HG03280 (cell line): ENCODE results near the gene G6PD.
"Not testable (repeated sequence)": the region's sequence is repeated elsewhere in the genome, so short reads cannot be mapped to it uniquely, and the experiment has no call there.

ENCODE experiments used
- ATAC-seq: cut with Tn5 transposase; IDR thresholded peaks from one replicate; pipeline ENCODE4 v1.9.1; 2021; ENCODE audit warnings: mild to moderate bottlenecking, moderate library complexity; ENCODE audit not compliant: unreplicated experiment

Gene G6PD

DNA sequence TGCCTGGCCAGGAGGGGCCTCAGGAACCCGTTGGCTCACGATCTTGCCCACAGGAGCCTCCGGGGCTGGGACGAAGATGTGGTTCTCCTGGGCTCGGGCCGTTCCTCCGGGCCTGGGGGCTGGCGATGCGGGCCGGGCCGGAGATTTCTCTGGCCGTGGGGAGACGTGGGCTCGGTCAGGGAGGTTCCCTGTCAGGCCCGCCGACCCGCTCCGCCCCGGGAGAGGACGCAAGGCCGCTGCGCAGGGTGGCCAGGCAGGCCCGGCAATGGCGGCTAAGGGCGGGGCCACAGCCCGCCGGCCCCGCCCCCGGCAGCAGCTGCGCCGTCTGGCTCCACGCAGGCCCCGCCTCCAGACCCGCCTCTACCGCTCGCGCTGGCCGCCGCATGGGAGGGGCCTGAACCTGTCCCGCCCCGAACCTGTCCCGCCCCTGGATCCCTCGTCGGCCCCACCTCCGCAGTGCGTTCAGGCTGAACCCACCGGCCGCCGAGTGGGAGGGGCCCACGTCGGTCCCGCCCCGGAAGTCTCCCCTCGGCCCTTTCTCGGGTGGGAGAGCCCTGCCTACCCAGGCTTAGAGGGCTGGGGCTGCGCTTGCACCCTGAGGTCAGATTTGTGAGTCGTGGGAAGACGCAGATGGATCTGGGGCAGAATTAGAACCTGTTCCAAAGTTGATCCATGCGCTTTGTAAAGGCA lies 30.5 kb downstream of the G6PD start, which contains the start of gene FAM3A:
Gene FAM3A (minus strand): TSS at position 267 of the 690 bp plus-strand sequence. CDS start 460 bp downstream, outside the sequence.
- ATAC-seq = peak; percentile 93

DNA sequence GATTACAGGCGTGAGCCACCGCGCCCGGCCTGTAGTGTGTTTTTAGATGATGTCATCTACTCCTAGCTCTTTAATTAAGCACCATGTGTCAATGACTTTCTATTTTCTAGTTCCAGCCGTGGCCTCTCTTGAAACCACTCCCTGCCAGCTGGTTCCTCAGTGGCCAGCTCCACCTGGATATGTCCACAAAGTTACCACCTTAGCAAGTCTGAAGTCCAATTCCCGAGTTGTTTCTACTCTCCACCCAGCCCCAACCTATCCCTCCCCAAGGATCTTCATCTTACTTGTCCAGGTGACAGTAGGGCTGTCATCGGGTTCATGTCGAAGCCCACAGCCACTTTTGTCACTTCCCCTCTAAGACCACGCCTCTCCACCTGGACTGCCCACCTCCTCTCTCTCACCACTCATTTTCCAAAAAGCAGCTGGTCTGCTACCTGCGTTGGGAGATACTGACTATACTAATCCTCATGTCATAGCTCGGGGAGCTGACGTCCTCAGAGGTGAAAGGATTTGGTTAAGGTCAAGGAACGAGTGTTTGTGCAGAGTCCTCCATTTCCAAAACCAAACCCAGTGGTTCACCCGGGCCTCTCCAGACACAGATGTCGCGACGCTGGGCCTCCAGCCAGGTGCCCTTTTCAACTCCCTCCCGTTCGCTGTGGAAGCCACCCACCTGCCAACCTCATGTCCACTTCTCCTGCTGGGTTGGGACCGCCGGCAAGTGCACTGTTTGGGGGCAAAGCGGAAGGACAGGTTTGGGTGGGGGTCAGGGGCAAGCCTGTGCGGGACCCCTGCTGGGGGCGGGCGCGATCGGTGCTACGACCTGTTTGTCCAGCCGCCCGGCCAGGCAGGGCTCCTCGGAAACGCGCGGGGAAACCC lies 31.3 kb downstream of the G6PD start:
- ATAC-seq = no peak

DNA sequence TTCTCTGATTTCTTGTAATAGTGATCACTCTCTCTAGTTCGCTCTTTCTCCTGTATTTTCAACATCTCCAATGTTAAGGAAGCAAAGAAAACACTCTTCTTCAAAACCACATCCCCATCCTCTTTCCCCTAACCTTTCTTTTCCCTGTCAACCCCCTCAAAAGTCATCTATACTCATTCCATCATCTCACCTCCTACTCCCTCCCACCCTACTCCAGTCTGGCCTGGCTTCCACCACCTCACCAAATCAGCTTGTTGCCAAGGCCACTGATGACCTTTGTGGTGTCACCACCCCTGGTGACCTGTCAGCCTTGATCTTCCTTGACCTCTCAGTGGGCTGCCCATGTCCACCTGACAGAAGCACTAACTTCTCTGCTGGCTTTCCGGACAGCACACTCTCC lies 32.9 kb downstream of the G6PD start:
- ATAC-seq = no peak

DNA sequence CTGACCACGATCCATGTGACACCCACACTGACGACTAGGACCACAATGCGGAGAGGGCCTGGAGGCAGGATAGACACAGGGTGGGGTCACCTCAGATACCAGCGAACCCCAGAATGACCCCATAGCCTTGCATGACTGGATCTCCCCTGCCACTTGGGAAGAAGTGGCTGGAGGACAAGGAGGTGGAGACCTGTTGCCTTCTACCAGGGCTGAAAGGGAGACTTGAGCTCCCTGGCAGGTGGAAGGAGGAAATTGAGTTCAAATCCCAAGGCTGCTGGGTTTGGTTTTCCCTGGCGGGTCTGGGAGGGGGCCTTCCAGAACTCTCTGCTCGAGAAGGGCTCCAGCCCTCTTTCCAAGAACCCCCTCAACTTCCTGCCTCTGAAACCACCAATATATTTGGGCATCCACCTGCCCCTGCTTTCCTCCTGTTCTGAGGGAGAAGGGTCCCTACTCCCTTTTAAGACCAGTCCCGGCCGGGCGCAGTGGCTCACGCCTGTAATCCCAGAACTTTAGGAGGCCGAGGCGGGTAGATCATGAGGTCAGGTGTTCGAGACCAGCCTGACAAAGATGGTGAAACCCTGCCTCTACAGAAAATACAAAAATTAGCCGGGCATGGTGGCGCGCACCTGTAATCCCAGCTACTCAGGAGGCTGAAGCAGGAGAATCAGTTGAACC lies 33.6 kb downstream of the G6PD start:
- no peak for ATAC-seq

DNA sequence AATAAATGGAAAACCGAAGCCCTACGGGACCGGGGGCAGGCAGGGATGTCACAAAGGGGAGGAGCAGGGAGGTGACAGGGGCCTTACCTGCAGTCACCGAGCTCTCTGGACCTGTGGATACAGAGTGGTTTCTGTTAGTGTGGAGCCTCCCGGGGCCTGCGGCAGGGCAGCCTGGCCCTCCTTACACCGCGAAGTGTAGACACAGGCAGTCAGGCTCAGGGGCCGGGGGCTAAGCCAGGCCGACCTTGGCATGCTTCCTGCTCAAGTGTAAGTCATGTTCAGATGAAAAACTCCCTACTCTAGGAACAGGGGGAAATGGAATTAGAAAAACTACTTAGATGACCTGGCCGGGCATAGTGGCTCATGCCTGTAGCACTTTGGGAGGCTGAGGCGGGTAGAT lies 34.9 kb downstream of the G6PD start:
- ATAC-seq = no peak

DNA sequence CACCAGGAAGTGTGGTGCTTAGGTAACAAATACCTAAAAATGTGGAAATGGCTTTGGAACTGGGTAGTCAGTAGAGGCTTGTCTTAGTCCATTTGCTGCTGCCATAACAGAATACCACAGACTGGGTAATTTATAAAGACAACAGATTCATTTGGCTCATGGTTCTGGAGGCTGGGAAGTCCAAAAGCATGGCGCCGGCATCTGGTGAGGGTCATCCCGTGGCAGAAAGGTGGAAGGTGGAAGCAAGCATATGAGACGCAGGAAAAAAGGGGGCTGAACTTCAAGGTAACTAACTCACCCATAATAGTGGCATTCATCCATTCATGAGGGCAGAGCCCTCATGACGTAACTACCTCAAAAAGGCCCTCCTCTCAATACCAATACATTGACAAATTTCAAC lies 37.2 kb downstream of the G6PD start:
- ATAC-seq = no peak

DNA sequence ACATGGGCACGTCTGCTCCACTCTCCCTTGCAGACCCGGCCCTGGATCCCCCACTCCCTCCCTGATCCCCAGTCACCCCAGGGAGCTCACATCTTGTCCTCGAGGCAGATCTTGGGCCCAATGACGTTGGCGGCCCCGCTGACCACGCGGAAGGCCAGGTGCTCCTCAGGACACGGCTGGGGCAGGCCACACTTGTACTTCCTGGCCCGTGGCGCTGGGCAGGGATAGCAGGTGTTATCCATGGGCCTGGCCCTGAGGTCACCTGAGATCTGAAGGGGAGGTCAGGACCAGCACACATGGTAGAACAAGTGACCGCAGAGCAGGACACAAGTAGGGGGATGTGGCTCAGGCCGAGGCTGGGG lies 38.3 kb downstream of the G6PD start:
- ATAC-seq = no peak

DNA sequence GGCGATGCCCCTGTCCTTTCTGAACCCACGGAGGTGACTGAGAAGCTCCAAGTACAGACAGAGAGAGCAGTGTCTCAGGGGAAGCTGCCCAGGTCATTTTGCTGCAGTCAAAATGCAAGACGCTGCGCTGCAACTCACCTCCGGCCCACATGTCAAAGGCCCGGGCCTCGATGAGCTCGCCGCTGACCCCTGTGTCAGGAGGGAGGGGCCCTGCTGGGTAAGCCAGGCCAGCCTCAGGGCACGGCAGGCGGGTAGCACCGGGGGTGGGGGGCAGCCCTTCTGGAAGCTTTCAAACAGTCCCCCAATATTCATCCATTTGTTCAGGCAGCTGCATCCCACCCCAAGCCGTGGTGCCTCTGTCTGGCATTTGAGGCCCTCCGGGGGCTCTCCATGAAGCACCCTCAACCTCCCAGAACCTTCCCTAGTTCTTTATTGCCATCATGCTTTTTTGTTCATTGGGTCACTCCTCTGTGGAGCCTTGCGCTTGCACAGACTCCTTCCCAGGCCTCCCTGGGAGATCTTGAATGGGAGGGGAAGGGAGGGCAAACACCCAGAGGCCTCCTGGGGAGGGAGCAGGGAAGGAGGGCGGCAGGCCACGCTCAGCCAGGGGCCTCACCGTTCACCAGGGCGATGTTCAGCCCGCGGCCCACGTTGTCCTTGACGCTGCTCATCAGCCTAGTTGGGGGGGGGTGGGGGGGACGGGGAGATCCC lies 38.8 kb downstream of the G6PD start:
- no peak for ATAC-seq

DNA sequence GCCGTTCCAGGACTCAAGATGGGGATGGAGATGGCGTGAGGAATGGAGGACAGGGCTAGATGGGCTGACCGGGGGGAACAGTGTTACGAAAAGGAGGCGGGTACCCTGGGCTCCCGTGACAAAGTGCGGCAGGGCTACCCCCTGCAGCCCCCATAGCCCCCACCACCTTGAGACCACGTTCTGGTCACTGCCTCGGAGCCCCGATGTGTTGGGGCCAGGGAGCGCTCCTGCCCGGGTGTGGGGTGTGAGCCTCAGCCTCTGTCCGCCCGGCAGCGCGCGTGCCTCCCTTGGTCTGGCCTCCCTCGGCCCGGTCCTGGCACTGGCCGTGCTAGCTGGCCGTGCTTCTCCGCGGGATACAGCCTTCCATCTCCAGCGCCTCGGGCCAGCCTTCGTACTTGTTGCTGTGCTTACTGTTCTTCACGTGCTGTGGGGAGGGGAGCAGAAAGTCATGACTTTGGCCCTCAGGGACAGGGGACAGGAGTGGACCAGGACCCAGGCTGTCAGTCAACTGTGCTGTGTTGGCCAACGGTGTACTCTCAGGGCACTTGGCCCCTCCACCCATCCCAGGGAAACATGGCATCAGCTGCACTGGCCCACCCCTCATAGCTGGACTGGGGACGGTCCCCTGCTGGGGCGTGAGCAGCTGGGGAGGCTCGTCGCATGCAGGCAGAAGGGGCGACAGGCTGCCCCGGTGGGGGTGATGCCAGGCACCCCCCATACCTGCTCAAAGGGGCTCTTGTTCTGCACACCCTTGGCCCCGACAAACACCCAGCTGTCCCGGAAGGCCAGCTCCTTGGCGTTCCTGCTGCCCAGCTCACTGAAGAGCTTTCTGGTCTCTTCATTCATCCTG lies 39.9 kb downstream of the G6PD start:
- no peak for ATAC-seq

DNA sequence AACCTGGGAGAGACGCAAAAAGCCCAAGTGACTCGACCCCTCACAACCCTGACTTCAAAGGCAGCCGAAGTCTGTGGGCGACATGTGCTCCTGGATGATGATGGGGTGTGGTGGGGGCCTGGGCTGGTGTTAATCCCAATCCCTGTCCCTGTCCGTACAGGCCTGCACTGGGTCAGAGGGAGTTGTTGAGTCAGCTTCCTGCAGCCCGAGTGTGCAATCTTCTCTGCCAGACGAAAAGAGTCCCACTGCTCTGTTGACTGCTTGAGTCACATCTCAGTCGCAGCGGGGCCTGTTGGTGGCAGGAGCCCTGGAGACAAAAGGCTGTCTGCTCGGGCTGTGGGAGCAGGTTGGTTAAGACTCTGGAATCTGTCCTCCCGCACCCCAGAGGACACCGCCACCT lies 40.9 kb downstream of the G6PD start:
- no peak for ATAC-seq

DNA sequence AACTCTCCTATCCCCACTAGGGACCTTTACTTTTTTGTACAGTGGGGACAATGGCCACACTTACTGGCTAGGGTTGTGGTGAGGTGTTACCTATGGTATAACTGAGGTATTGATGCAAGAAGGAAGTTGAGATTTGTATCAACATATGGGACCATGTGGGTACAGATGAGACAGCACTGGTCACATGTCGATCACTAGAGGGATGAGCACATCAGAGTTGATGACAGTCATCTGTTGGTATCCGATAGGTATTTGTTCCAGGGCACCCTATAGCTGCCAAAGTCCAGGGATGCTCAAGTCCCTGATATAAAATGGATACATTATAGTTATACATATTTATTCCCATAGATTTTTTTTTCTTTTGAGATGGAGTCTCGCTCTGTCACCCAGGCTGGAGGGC lies 43.7 kb downstream of the G6PD start:
- ATAC-seq = no peak

DNA sequence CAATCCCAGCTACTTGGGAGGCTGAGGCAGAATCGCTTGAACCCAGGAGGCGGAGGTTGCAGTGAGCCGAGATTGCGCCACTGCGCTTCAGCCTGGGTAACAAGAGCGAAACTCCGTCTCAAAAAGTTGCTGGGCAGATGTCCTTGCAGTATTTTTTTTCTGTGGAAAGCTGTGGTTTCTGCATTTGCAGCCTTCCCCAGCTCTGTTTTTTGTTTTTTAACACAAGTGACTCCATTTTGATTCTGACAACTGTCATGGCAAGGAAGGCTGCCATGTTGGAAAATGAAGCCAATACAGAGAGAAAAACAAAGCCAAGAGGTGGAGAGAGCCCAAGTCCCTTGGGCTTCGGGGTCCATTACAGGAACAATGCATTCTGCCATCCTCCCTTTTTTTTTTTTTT lies 44.5 kb downstream of the G6PD start:
- ATAC-seq = no peak

DNA sequence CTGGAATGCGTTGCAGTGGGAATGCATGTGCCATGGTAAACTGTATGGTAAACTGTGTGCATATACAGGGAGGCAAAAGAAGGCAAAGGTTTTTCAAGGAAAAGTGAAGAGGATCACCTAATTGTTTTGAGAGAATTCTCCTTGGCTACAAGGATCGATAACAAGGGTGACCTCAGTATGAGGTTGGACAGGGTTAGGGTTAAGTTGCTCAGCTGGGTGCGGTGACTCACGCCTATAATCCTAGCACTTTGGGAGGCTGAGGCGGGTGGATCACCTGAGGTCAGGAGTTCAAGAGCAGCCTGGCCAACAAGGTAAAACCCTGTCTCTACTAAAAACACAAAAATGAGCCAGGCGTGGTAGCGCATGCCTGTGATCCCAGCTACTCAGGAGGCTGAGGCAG lies 45.2 kb downstream of the G6PD start:
- not testable (repeated sequence) for ATAC-seq

DNA sequence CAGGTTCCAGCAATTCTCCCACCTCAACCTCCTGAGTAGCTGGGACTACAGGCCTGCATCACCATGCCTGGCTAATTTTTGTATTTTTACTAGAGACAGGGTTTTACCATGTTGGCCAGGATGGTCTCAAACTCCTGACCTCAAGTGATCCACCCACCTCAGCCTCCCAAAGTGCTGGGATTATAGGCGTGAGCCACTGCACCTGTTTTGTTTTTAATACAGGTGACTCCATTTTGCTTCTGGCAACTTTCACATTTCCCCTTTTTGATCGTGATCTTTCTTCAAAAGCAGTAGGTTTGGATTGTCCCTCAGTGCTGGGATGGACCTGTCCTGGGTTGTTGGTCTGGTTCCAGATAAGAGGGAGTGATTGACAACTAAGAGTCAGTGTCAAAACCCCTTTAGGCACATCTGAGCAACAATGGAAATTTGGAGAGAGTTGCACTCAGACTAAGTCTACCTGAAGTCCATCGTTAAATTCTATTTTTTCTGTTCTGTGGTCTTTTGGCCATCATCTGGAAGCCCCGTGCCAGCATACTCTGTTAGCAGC lies 50.0 kb downstream of the G6PD start:
- ATAC-seq = not testable (repeated sequence)

DNA sequence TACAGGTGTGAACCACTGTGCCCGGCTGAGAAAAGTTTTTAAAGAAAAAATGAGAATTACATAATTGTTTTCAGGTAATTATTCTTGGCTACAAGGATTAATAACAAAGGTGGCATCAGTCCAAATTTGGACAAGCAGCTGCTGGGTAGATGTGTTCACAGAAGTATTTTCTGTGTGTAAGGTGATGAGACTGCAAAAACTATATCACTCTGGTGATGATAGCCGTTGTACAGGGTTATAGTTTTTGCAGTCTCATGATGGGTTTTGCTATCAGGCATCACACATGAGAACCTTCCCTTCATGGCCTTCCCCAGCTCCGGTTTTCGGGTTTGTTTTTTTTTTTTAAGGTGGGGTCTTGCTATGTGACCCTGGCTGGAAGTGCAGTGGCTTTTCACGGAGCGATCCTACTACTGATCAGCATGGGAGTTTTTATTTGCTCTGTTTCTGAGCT lies 51.1 kb downstream of the G6PD start:
- no peak for ATAC-seq

DNA sequence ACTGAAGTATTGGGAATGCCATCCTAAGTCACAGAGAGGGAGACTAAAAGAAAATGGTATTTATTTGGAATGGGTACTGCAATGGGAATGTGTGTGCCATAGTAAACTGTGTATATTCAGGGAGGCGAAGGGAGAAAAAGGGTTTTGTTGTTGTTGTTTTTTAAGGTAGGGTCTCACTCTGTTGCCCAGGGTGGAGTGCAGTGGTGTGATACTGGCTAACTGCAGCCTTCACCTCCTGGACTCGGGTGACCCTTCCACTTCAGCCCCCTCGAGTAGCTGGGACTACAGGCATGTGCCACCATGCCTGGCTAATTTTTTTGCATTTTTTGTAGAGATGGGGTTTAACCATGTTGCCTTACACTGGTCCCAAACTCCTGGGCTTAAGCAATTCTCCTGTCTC lies 51.9 kb downstream of the G6PD start:
- ATAC-seq = no peak

DNA sequence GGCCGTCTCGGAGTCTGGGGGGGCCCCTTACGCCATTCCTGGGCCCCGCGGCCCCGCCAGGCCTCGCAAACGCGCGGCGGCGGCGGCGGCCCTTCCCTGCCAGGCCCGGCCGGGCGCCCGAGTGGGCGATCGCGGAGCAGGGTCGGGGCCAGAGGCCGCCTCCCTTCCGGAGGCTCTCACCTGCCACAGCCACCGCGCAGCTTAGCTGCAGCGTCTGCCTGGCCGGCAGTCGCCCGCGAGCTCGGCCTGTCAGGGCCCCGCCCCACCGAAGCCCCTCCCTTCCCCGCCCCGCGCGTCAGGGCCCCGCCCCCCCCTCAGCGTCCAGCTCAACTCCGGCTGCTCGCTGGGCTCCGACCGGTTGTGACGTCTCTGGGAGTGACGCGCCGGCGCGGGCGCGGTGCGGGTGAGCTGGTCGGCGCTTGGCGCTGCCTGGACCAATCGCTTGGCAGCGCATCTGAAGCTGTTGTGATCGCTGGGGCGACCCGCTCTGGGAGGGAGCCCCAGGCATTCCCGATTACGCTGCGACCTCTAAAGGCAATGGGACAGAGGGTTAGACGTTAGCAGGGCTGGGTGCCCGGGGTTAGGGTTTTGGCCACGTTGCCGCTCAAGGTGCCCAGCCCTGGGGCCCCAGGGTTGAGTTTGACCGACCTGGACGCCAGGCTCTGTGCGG lies 56.1 kb downstream of the G6PD start, which contains the start of gene SLC10A3:
Gene SLC10A3 (minus strand): TSS at position 216 of the 670 bp plus-strand sequence. CDS start 1,689 bp downstream, outside the sequence.
- peak; percentile 86 for ATAC-seq

DNA sequence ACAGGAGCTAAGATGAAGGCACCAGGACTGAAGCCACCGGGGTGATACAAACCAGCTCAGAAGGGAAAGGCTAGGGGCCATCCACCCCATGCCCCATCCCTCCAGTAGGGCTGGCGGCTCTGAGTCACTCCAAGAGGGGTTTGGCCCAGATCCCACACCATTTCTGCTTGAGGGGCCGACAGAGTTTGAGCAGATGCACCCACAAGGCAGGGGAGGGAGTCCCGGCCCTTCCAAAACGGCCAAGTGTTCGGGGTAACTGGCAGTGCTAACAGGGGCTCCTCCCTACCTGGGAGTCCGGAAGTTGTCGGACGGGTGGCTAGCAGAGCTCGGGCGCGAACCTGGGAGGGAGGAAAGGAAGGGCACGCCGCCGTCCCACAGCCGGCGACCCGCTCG lies 56.6 kb downstream of the G6PD start:
- ATAC-seq = peak; percentile 12

DNA sequence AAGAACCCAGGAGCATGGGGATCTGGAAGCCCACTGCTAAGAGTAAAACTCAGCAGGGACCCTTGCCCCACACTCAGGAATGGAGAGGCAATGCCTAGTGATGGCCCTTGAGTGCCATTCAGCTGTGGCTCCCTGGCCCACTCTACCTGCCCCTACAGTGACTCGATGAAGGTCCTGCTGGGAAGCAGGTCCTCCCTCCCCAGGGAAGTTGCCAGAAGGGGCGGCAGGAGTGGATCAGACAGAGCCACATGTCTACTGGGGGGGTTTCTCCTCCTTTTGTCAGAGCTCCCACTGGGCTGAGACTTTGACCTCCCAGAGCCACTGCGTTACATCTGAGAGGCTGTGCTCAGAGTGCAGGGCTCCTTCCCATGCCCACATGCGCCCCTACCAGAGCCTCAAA lies 57.5 kb downstream of the G6PD start:
- ATAC-seq = no peak
